HCT116 (cell line): ENCODE results near the gene CBL. TPM values are rescaled to one million over a fixed set of nuclear protein-coding genes. Genes with fewer than 3 reads are reported as not detected.
A peak's percentile ranks its signal among the peaks of the same experiment; 100 is the strongest.

Experiments used
- ATAC-seq: fragments of 200-7000 bp; cut with Tn5 transposase; 2 replicates; pipeline ENCODE4 v1.9.1; 2020; ENCODE audit warnings: mild to moderate bottlenecking, moderate library complexity
- BruUV-seq: library from RNA; stranded (reverse); fragments of 400-500 nt; replicated peaks from 2 replicates; lab custom pipeline; 2021; lab: Mats Ljungman, UMichigan
- CTCF ChIA-PET: fragments of 300-600 bp; sonication (Branson Sonifier 250); formaldehyde crosslinking; loops from one replicate; lab custom pipeline; 2021; ENCODE audit warnings: antibody characterized with exemption; lab: Charles Lee
- POLR2A ChIA-PET: fragments of 300-600, 350-600 bp; sonication (Branson Sonifier 250); formaldehyde crosslinking; loops from one replicate; lab custom pipeline; 2021; ENCODE audit warnings: antibody characterized with exemption; lab: Charles Lee
- RAD21 ChIA-PET, 2 experiments: fragments of 300-600 bp; sonication (Branson Sonifier 250); formaldehyde crosslinking; loops; one replicate each; lab custom pipeline; 2023; ENCODE audit warnings: low total read pairs in 2 of 2; ENCODE audit not compliant: uncharacterized antibody in 2 of 2, unreplicated experiment in 2 of 2, low non-redundant PET in 1 of 2; lab: Charles Lee
- DNase-seq: peaks from one replicate; pipeline ENCODE4 v3.0.0-alpha.2; 2010; ENCODE audit warnings: low read depth, low spot score
- H2AFZ ChIP-seq: fragments of 200-600 bp; shearing (Covaris generic), sonication (generic); 2 replicates; pipeline ENCODE4 v1.6.1; 2017; ENCODE audit warnings: low read depth, mixed run types, mixed read lengths, antibody characterized with exemption, low read length; ENCODE audit not compliant: poor library complexity, severe bottlenecking
- H3K27ac ChIP-seq: 2 replicates; pipeline ENCODE4 v1.5.1; 2012; ENCODE audit warnings: low read depth, low read length
- H3K27me3 ChIP-seq: fragments of 200-600 bp; sonication (generic); 2 replicates; pipeline ENCODE4 v1.6.1; 2016; ENCODE audit warnings: mixed run types, low read length, mixed read lengths; ENCODE audit not compliant: insufficient read depth
- H3K36me3 ChIP-seq, 2 experiments: fragments of 200-500 bp in 1 of 2; fragments of 200-600 bp in 1 of 2; sonication (Bioruptor generic) in 1 of 2; sonication (generic) in 1 of 2; 2 replicates each; pipeline versions ENCODE4 v1.5.1 to v1.6.1; 2014 to 2016; ENCODE audit warnings: low read length in 2 of 2, inconsistent platforms in 1 of 2, mixed read lengths in 1 of 2, mixed run types in 1 of 2; ENCODE audit not compliant: insufficient read depth in 2 of 2, control insufficient read depth in 1 of 2
- H3K4me1 ChIP-seq, 2 experiments: fragments of 200-600 bp in 1 of 2; sonication (generic) in 1 of 2; 2 replicates each; pipeline versions ENCODE4 v1.5.1 to v1.6.1; 2012 to 2017; ENCODE audit warnings: low read length in 2 of 2, inconsistent platforms in 1 of 2, mild to moderate bottlenecking in 1 of 2, mixed read lengths in 1 of 2, mixed run types in 1 of 2, moderate library complexity in 1 of 2; ENCODE audit not compliant: insufficient read depth in 2 of 2, control insufficient read depth in 1 of 2
- H3K4me2 ChIP-seq: fragments of 200-600 bp; sonication (generic); 2 replicates; pipeline ENCODE4 v1.6.1; 2017; ENCODE audit warnings: mixed run types, low read length, mixed read lengths
- H3K4me3 ChIP-seq, 2 experiments: fragments of 200-600 bp in 1 of 2; sonication (generic) in 1 of 2; replicated peaks in 1 of 2; 2 replicates each; pipeline ENCODE4 v1.5.1; 2011 to 2016; ENCODE audit warnings: low read length in 2 of 2, control low read depth in 1 of 2, low read depth in 1 of 2, mild to moderate bottlenecking in 1 of 2, mixed read lengths in 1 of 2, mixed run types in 1 of 2
- H3K79me2 ChIP-seq: fragments of 200-600 bp; sonication (generic); 2 replicates; pipeline ENCODE4 v1.6.1; 2017; ENCODE audit warnings: mild to moderate bottlenecking, mixed run types, low read length, moderate library complexity, mixed read lengths; ENCODE audit not compliant: insufficient read depth
- H3K9ac ChIP-seq: fragments of 200-600 bp; sonication (generic); 2 replicates; pipeline ENCODE4 v1.6.1; 2016; ENCODE audit warnings: low read length, mixed read lengths
- H3K9me2 ChIP-seq: fragments of 200-600 bp; sonication (generic), shearing (Covaris generic); 2 replicates; pipeline ENCODE4 v1.6.1; 2017; ENCODE audit warnings: mixed run types, mild to moderate bottlenecking, moderate library complexity; ENCODE audit not compliant: insufficient read depth
- H3K9me3 ChIP-seq, 2 experiments: fragments of 200-500 bp in 1 of 2; fragments of 200-600 bp in 1 of 2; sonication (Bioruptor generic) in 1 of 2; sonication (generic) in 1 of 2; 2 replicates each; pipeline ENCODE4 v1.6.1; 2014 to 2017; ENCODE audit warnings: low read length in 2 of 2, mixed read lengths in 2 of 2, inconsistent platforms in 1 of 2, low read depth in 1 of 2, mild to moderate bottlenecking in 1 of 2, mixed run types in 1 of 2, moderate library complexity in 1 of 2; ENCODE audit not compliant: control insufficient read depth in 1 of 2, insufficient read depth in 1 of 2
- H4K20me1 ChIP-seq: fragments of 200-600 bp; sonication (generic), shearing (Covaris generic); 2 replicates; pipeline ENCODE4 v1.6.1; 2017; ENCODE audit warnings: mixed run types, mild to moderate bottlenecking, moderate library complexity; ENCODE audit not compliant: insufficient read depth
- ATF3 ChIP-seq: IDR thresholded peaks from 2 replicates; pipeline ENCODE4 v1.6.1; 2012
- CBX3 ChIP-seq: IDR thresholded peaks from 2 replicates; pipeline ENCODE4 v1.6.1; 2012; ENCODE audit warnings: low read depth
- CEBPB ChIP-seq: IDR thresholded peaks from 2 replicates; pipeline ENCODE4 v1.6.1; 2012; ENCODE audit warnings: low read depth
- CTCF ChIP-seq, 3 experiments: fragments of 200-600 bp in 1 of 3; sonication (generic) in 1 of 3; IDR thresholded peaks in 2 of 3; conservative IDR thresholded peaks in 1 of 3; 2 replicates each; pipeline ENCODE4 v1.5.1; 2012 to 2017; ENCODE audit warnings: low read depth in 2 of 3, low read length in 2 of 3, antibody characterized with exemption in 1 of 3, borderline replicate concordance in 1 of 3, control low read depth in 1 of 3, mild to moderate bottlenecking in 1 of 3, mixed read lengths in 1 of 3, mixed run types in 1 of 3, moderate library complexity in 1 of 3; ENCODE audit not compliant: insufficient read depth in 1 of 3
- EGR1 ChIP-seq: IDR thresholded peaks from 2 replicates; pipeline ENCODE4 v1.6.1; 2012; ENCODE audit warnings: low read depth
- ELF1 ChIP-seq: IDR thresholded peaks from 2 replicates; pipeline ENCODE4 v1.6.1; 2012; ENCODE audit warnings: low read depth, borderline replicate concordance
- JUND ChIP-seq: IDR thresholded peaks from 2 replicates; pipeline ENCODE4 v1.6.1; 2012
- MAX ChIP-seq: IDR thresholded peaks from 2 replicates; pipeline ENCODE4 v1.6.1; 2012
- POLR2A ChIP-seq: IDR thresholded peaks from 2 replicates; pipeline ENCODE4 v1.7.0; 2011; ENCODE audit warnings: borderline replicate concordance; ENCODE audit not compliant: insufficient read depth, insufficient read length; ENCODE audit errors: extremely low read depth
- RAD21 ChIP-seq: IDR thresholded peaks from 2 replicates; pipeline ENCODE4 v1.6.1; 2012; ENCODE audit warnings: low read depth, mild to moderate bottlenecking
- REST ChIP-seq: IDR thresholded peaks from 2 replicates; pipeline ENCODE4 v1.6.1; 2012; ENCODE audit warnings: low read depth
- SIN3A ChIP-seq: IDR thresholded peaks from 2 replicates; pipeline ENCODE4 v1.6.1; 2012; ENCODE audit warnings: low read depth
- SRF ChIP-seq: IDR thresholded peaks from 2 replicates; pipeline ENCODE4 v1.6.1; 2012; ENCODE audit warnings: low read depth
- TCF7L2 ChIP-seq: IDR thresholded peaks from 2 replicates; pipeline ENCODE4 v1.7.0; 2011; ENCODE audit warnings: borderline replicate concordance, inconsistent platforms; ENCODE audit not compliant: insufficient read depth, insufficient read length; ENCODE audit errors: extremely low read depth
- YY1 ChIP-seq: IDR thresholded peaks from 2 replicates; pipeline ENCODE4 v1.6.1; 2011; ENCODE audit warnings: low read length, low read depth, moderate library complexity, mild to moderate bottlenecking; ENCODE audit not compliant: insufficient replicate concordance; ENCODE audit errors: extremely low read depth
- ZBTB33 ChIP-seq: IDR thresholded peaks from 2 replicates; pipeline ENCODE4 v1.6.1; 2011; ENCODE audit warnings: mild to moderate bottlenecking, low read length, moderate library complexity; ENCODE audit not compliant: insufficient replicate concordance; ENCODE audit errors: extremely low read depth
- ZFX ChIP-seq: fragments of 450-650 bp; IDR thresholded peaks from 2 replicates; pipeline ENCODE4 v1.6.1; 2017
- intact Hi-C: fragments of 100-400 bp; cut with micrococcal nuclease; formaldehyde crosslinking; loops from 2 replicates; pipeline ENCODE4 v1.10.0; 2022
- total RNA-seq: library from RNA; stranded (reverse); gene quantifications from one replicate; pipeline ENCODE4 v1.2.1, GENCODE V29; 2021; ENCODE audit not compliant: unreplicated experiment

Gene CBL
- total RNA-seq, 1 experiment from 2014 or later = 31.1 TPM

- CTCF ChIA-PET = interaction anchor here (0.6 to 3.9 kb wide), 36 partner anchors 10 to 282 kb away, joined by 3 to 68 read pairs (median 4); partner anchors contain the start of genes C2CD2L, CBL, HMBS and MCAM
- no peak for TF ChIP-seq CBX3
- TF ChIP-seq ATF3 = no peak
- no peak for TF ChIP-seq MAX
- no peak for TF ChIP-seq SRF
- TF ChIP-seq REST = no peak
- TF ChIP-seq ZBTB33 = no peak
- no peak for TF ChIP-seq CTCF (IDR thresholded peaks at IDR 0.05 in 2 of 3, conservative IDR thresholded peaks at IDR 0.05 in 1 of 3; ENCODE audit: borderline replicate concordance in 1 of 3, insufficient read depth in 1 of 3, low read depth in 2 of 3, low read length in 2 of 3)
- no peak for TF ChIP-seq EGR1
- no peak for TF ChIP-seq JUND
- TF ChIP-seq RAD21 = no peak
- TF ChIP-seq ZFX = no peak
- no peak for TF ChIP-seq TCF7L2
- TF ChIP-seq ELF1 = no peak
- no peak for TF ChIP-seq CEBPB
- TF ChIP-seq SIN3A = no peak
- no peak for TF ChIP-seq YY1
- no peak for TF ChIP-seq POLR2A
- peak overlapping the region; percentile 41 for H3K4me2 ChIP-seq
- intact Hi-C loops = no loop called here
- ATAC-seq = peak; percentile 13
- no peak overlapping the region for H2AFZ ChIP-seq
- H3K36me3 ChIP-seq = peaks cover 0 to 12% of the 10 kb centered on the region in 2 experiments; a peak in 2 of 4 replicates
- RAD21 ChIA-PET = interaction anchor here (0.7 to 1.3 kb wide), 6 partner anchors 16 to 272 kb away, joined by 3 to 4 read pairs (median 4); partner anchors contain the start of gene MCAM (in 1 of the 2)
- H3K9me2 ChIP-seq = no peaks in the 10 kb centered on the region
- H3K9me3 ChIP-seq = no peaks in the 10 kb centered on the region
- DNase-seq = no peak
- H3K27ac ChIP-seq = peak overlapping the region; percentile 13
- no peaks in the 10 kb centered on the region for H4K20me1 ChIP-seq
- H3K4me1 ChIP-seq = peaks cover 9 to 51% of the 10 kb centered on the region in 2 experiments
- no peak overlapping the region for H3K4me3 ChIP-seq
- no peak overlapping the region for H3K9ac ChIP-seq
- POLR2A ChIA-PET = interaction anchor here (0.6 to 1.4 kb wide), 8 partner anchors 23 to 305 kb away, joined by 3 to 7 read pairs (median 4); no protein-coding TSS in a partner anchor
- H3K79me2 ChIP-seq = peaks cover 30% of the 10 kb centered on the region
- H3K27me3 ChIP-seq = no peaks in the 10 kb centered on the region
- no TSS peak for BruUV-seq
Measured at GRCh38 chr11:119337581-119338317, 131.6 kb downstream of the CBL start.
